PC-3 (cell line): ENCODE data around the gene CRABP2. TPM values are rescaled to one million over a fixed set of nuclear protein-coding genes. Genes with fewer than 3 reads are reported as not detected.

ENCODE experiments used
- ATAC-seq: fragments of 200-7000 bp; cut with Tn5 transposase; 2 replicates; pipeline ENCODE4 v1.9.1; 2020; ENCODE audit warnings: mild to moderate bottlenecking, moderate library complexity
- BruUV-seq: library from RNA; stranded (reverse); fragments of 400-500 nt; replicated peaks from 2 replicates; lab custom pipeline; 2021; lab: Mats Ljungman, UMichigan
- CTCF ChIA-PET: fragments of 300-600 bp; sonication (Branson Sonifier 250); formaldehyde crosslinking; loops from one replicate; lab custom pipeline; 2022; ENCODE audit warnings: antibody characterized with exemption; lab: Charles Lee
- POLR2A ChIA-PET: fragments of 300-600 bp; sonication (Branson Sonifier 250); formaldehyde crosslinking; loops from one replicate; lab custom pipeline; 2022; ENCODE audit warnings: antibody characterized with exemption; ENCODE audit not compliant: unreplicated experiment; lab: Charles Lee
- DNase-seq: peaks from one replicate; pipeline ENCODE4 v3.0.0-alpha.2; 2015
- H2AFZ ChIP-seq: fragments of 300-600 bp; sonication (generic); 2 replicates; pipeline ENCODE4 v1.6.0; 2016; ENCODE audit warnings: antibody characterized with exemption, low read length
- H3F3A ChIP-seq: fragments of 300-600 bp; sonication (generic); one replicate; pipeline ENCODE4 v1.6.0; 2017; ENCODE audit warnings: antibody characterized with exemption, low read length, control low read depth, mild to moderate bottlenecking; ENCODE audit not compliant: unreplicated experiment
- H3K27ac ChIP-seq: fragments of 300-600 bp; sonication (generic); 2 replicates; pipeline ENCODE4 v1.5.1; 2016; ENCODE audit warnings: mild to moderate bottlenecking, low read length
- H3K27me3 ChIP-seq: fragments of 300-600 bp; sonication (generic); 2 replicates; pipeline ENCODE4 v1.6.1; 2016; ENCODE audit warnings: low read length, mixed read lengths
- H3K36me3 ChIP-seq: fragments of 300-600 bp; sonication (generic); 2 replicates; pipeline ENCODE4 v1.6.1; 2016; ENCODE audit warnings: low read depth, mixed run types, low read length, mixed read lengths
- H3K4me1 ChIP-seq: fragments of 300-600 bp; sonication (generic); 2 replicates; pipeline ENCODE4 v1.5.1; 2016; ENCODE audit warnings: low read length; ENCODE audit not compliant: insufficient read depth
- H3K4me2 ChIP-seq: fragments of 300-600 bp; sonication (generic); 2 replicates; pipeline ENCODE4 v1.6.0; 2016; ENCODE audit warnings: low read length
- H3K4me3 ChIP-seq: fragments of 300-600 bp; sonication (generic); 2 replicates; pipeline ENCODE4 v1.5.1; 2016; ENCODE audit warnings: mild to moderate bottlenecking, low read length, mixed read lengths
- H3K79me2 ChIP-seq: fragments of 300-600 bp; sonication (generic); 2 replicates; pipeline ENCODE4 v1.6.1; 2017; ENCODE audit warnings: low read length, mixed read lengths
- H3K9ac ChIP-seq: fragments of 300-600 bp; sonication (generic); 2 replicates; pipeline ENCODE4 v1.6.0; 2016; ENCODE audit warnings: mild to moderate bottlenecking, low read length
- H3K9me2 ChIP-seq: fragments of 300-600 bp; sonication (generic); replicated peaks from 2 replicates; pipeline ENCODE4 v1.6.1; 2016; ENCODE audit warnings: mixed run types, low read length, mixed read lengths
- H3K9me3 ChIP-seq: fragments of 300-600 bp; sonication (generic); 2 replicates; pipeline ENCODE4 v1.6.1; 2016; ENCODE audit warnings: low read length, mixed read lengths
- H4K20me1 ChIP-seq: fragments of 300-600 bp; sonication (generic); 2 replicates; pipeline ENCODE4 v1.6.1; 2016; ENCODE audit warnings: low read length, mixed read lengths
- EZH2 ChIP-seq: fragments of 300-600 bp; sonication (generic); IDR thresholded peaks from one replicate; pipeline ENCODE4 v1.6.1; 2017; ENCODE audit warnings: antibody characterized with exemption, mild to moderate bottlenecking, low read length; ENCODE audit not compliant: unreplicated experiment
- EZH2phosphoT487 ChIP-seq: fragments of 300-600 bp; sonication (generic); IDR thresholded peaks from 2 replicates; pipeline ENCODE4 v1.6.1; 2018; ENCODE audit warnings: mild to moderate bottlenecking, antibody characterized with exemption, low read length, borderline replicate concordance
- intact Hi-C: fragments of 100-400 bp; cut with micrococcal nuclease; formaldehyde crosslinking; loops from 2 replicates; pipeline ENCODE4 v1.9.0; 2023
- total RNA-seq: library from RNA; depleted of rRNA; stranded (reverse); fragments of >200 nt; gene quantifications from 2 replicates; pipeline ENCODE4 v1.2.3, GENCODE V29; 2014
- TF ChIP-seq, protein P1 (sequence below): fragments of 300-600 bp; sonication (generic); conservative IDR thresholded peaks from 2 replicates; pipeline ENCODE4 v1.5.1; 2017; ENCODE audit warnings: antibody characterized with exemption, low read depth, mild to moderate bottlenecking, low read length

CRABP2 gene
- total RNA-seq, 1 experiment from 2014 or later: 120 TPM

DNA sequence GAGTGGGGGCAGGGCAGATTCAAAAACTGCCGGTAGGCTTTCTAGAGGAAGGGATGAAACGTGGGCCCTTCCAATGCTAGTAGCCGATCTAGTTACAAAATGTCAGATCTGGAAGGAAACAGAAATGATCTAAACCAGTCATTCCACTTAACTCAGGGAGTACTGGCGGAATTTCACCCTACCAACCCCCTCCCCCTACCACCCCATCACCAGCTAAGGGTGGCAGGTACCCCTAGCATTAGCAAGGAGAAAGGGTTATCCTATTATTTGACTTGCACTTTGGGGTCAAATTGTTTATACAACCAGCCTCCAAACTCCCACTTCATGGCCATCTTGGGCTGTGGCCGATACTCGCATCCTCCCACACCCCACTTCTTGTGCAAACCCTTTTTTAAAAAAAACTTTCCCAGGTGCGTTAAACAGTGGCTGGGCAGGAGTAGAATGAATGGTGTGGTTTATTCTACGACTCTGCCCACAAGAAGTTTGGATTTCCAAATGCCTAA, 36.1 kb upstream of the CRABP2 start:
- Histone ChIP-seq H3K36me3 (peaks cover 46% of the 10 kb centered on the region), H3F3A (peaks cover 23% of the 10 kb centered on the region), H3K4me1 (peaks cover 28% of the 10 kb centered on the region), H3K4me3 (peak overlapping the region; percentile 16; the same call in 1 of the 2 replicates), H3K27ac (peak overlapping the region; percentile 48), H2AFZ (peak overlapping the region; percentile 27), H3K4me2 (peak overlapping the region; percentile 45), H3K27me3 (no peaks in the 10 kb centered on the region), H3K9me3 (no peaks in the 10 kb centered on the region), H4K20me1 (0 out of 2 replicates have a peak, but pooled peaks cover 5% of the 10 kb centered on the region), H3K9me2 (no peaks in the 10 kb centered on the region), H3K9ac (peak overlapping the region; percentile 10), H3K79me2 (peaks cover 51% of the 10 kb centered on the region)
- no peak for DNase-seq
- TF ChIP-seq, protein P1, sequence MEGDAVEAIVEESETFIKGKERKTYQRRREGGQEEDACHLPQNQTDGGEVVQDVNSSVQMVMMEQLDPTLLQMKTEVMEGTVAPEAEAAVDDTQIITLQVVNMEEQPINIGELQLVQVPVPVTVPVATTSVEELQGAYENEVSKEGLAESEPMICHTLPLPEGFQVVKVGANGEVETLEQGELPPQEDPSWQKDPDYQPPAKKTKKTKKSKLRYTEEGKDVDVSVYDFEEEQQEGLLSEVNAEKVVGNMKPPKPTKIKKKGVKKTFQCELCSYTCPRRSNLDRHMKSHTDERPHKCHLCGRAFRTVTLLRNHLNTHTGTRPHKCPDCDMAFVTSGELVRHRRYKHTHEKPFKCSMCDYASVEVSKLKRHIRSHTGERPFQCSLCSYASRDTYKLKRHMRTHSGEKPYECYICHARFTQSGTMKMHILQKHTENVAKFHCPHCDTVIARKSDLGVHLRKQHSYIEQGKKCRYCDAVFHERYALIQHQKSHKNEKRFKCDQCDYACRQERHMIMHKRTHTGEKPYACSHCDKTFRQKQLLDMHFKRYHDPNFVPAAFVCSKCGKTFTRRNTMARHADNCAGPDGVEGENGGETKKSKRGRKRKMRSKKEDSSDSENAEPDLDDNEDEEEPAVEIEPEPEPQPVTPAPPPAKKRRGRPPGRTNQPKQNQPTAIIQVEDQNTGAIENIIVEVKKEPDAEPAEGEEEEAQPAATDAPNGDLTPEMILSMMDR: no peak
- TF ChIP-seq EZH2phosphoT487 (no peak), EZH2 (no peak)
- intact Hi-C loops: loop anchor here (1.0 kb wide), 2 partner anchors 13 to 26 kb away; partner anchors contain the start of genes ISG20L2, METTL25B and PRCC
- BruUV-seq: TSS peak; percentile 80
- ChIA-PET POLR2A (interaction anchor here (0.6 to 1.7 kb wide), 10 partner anchors 10 to 141 kb away, joined by 3 to 28 read pairs (median 5); partner anchors contain the start of genes HDGF, ISG20L2, METTL25B and PRCC), CTCF (interaction anchor here (0.6 to 1.6 kb wide), 6 partner anchors 13 to 118 kb away, joined by 3 to 11 read pairs (median 6); partner anchors contain the start of genes ISG20L2, METTL25B and PRCC)
- ATAC-seq: no peak

DNA sequence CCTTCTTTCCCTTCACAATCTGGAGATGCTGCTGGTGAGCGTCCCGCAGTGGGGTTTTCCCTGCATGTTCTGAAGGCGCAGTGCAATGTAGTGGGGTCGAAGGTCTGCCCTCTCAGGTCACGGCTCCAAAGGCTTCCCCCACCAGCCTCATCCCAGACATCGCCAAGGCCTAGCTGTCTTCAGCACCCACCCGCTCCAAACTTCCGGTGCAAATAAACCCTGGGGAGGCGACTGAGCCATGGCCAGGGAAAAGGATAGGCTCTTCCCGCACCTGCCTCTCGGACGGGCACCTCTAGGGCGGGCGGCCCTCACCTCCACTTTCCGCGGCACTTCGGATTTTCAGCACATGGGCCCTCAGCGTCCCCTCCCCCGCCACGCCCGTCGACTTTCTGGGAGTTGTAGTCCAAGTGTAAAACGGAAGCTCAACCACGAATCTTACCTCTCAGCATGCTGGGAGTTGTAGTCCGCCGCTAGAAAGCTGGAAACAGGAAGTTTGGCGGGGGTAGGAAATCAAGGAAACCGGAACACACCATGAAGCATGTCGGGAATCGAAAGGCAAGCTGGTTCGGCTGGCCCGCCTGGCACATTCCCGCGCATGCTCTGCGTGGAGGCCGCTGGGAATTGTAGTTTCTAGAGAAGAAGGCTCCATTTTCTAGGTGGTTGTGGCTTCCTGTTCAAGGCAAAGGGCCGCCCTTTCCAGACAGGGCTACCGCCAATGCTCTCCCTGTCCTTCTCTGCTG, 35.5 kb upstream of the CRABP2 start, which contains the start of gene MRPL24:
Gene MRPL24 (minus strand): TSS at position 348 of the 740 bp plus-strand sequence. CDS start 2,384 bp downstream, outside the sequence.
- Histone ChIP-seq H3K4me3 (peak within 1 kb of the TSS; percentile 78), H3K27ac (peak within 1 kb of the TSS; percentile 61), H3K9ac (peak within 1 kb of the TSS; percentile 94), H3K4me2 (peak within 1 kb of the TSS; percentile 90), H3K4me1 (peaks cover 22% of the 10 kb centered on the region), H3K79me2 (peaks cover 45% of the 10 kb centered on the region), H3K36me3 (peaks cover 42% of the 10 kb centered on the region), H4K20me1 (no peaks in the 10 kb centered on the region), H3K9me2 (no peaks in the 10 kb centered on the region), H3K9me3 (no peaks in the 10 kb centered on the region), H2AFZ (peak within 1 kb of the TSS; percentile 74), H3F3A (peaks cover 17% of the 10 kb centered on the region), H3K27me3 (no peaks in the 10 kb centered on the region)
- TF ChIP-seq EZH2phosphoT487 (no peak), EZH2 (no peak)
- TF ChIP-seq, protein P1: no peak
- BruUV-seq: TSS peak; percentile 22
- CTCF ChIA-PET: interaction anchor here (0.6 to 1.6 kb wide), 7 partner anchors 12 to 119 kb away, joined by 3 to 11 read pairs (median 4); partner anchors contain the start of genes ISG20L2, METTL25B, NES and PRCC
- peak; percentile 89 for ATAC-seq
- peak; percentile 99 for DNase-seq
- intact Hi-C loops: loop anchor here (1.0 kb wide), 2 partner anchors 13 to 26 kb away; partner anchors contain the start of genes ISG20L2, METTL25B and PRCC
- POLR2A ChIA-PET: interaction anchor here (0.6 to 1.7 kb wide), 9 partner anchors 11 to 141 kb away, joined by 3 to 28 read pairs (median 5); partner anchors contain the start of genes HDGF, ISG20L2, METTL25B and PRCC
